K562 (cell line): Measurements from ENCODE around the gene CEP89. TPM values are rescaled to one million over a fixed set of nuclear protein-coding genes. Genes with fewer than 3 reads are reported as not detected.

Experiments
- ATAC-seq: fragments of 200-7000 bp; cut with Tn5 transposase; 3 replicates; pipeline ENCODE4 v1.9.1; 2020; ENCODE audit warnings: moderate library complexity
- BruUV-seq: library from RNA; stranded (reverse); fragments of 400-500 nt; replicated peaks from 2 replicates; lab custom pipeline; 2021; lab: Mats Ljungman, UMichigan
- CTCF ChIA-PET: fragments of 300-600 bp; formaldehyde crosslinking; extraction: SDS; loops from one replicate; lab custom pipeline; 2021; ENCODE audit warnings: low intra/inter-chr PET ratio; lab: Yijun Ruan, JAX
- POLR2A ChIA-PET: fragments of 300-600, 350-650 bp; sonication (Branson Sonifier 250); formaldehyde crosslinking; extraction: SDS; loops from one replicate; lab custom pipeline; 2021; ENCODE audit warnings: antibody characterized with exemption, inconsistent platforms; lab: Yijun Ruan, JAX
- DNase-seq, 4 experiments: peaks; one replicate each; pipeline versions ENCODE4 v3.0.0 to v3.0.0-alpha.2; 2011 to 2018; ENCODE audit warnings: low spot score in 3 of 4, mixed read lengths in 3 of 4; ENCODE audit errors: extremely low read depth in 1 of 4
- FAIRE-seq: peaks from 2 replicates; lab custom pipeline; 2011; peaks lifted over from hg19 to GRCh38; lab: Jason Lieb, UNC
- H2AFZ ChIP-seq: 2 replicates; pipeline ENCODE4 v1.6.0; 2011; ENCODE audit warnings: low read depth, low read length, control low read depth, inconsistent platforms
- H3K27ac ChIP-seq: fragments of 200-600 bp; 3 replicates; pipeline ENCODE4 v1.8.0; 2011; ENCODE audit warnings: low read depth, mild to moderate bottlenecking, control low read depth, inconsistent platforms, low read length, moderate library complexity, mixed read lengths; ENCODE audit errors: extremely low read depth
- H3K27me3 ChIP-seq, 2 experiments: fragments of 300-600 bp in 1 of 2; 2 replicates in 1 of 2; 3 replicates in 1 of 2; pipeline versions ENCODE4 v1.6.0 to v1.8.0; 2011; ENCODE audit warnings: inconsistent platforms in 2 of 2, low read length in 2 of 2, mild to moderate bottlenecking in 1 of 2, mixed read lengths in 1 of 2, moderate library complexity in 1 of 2; ENCODE audit not compliant: control insufficient read depth in 2 of 2, insufficient read depth in 2 of 2
- H3K36me3 ChIP-seq: fragments of 300-600 bp; 3 replicates; pipeline ENCODE4 v1.8.0; 2011; ENCODE audit warnings: mild to moderate bottlenecking, low read length, inconsistent platforms; ENCODE audit not compliant: control insufficient read depth, insufficient read depth
- H3K4me1 ChIP-seq, 2 experiments: fragments of 200-600 bp in 1 of 2; replicated peaks in 1 of 2; 2 replicates in 1 of 2; 3 replicates in 1 of 2; pipeline versions ENCODE4 v1.5.1 to v1.8.0; 2011; ENCODE audit warnings: inconsistent platforms in 2 of 2, low read length in 2 of 2, mild to moderate bottlenecking in 1 of 2, mixed read lengths in 1 of 2, moderate library complexity in 1 of 2; ENCODE audit not compliant: control insufficient read depth in 2 of 2, insufficient read depth in 2 of 2
- H3K4me2 ChIP-seq: 2 replicates; pipeline ENCODE4 v1.6.1; 2011; ENCODE audit warnings: low read length, control low read depth, inconsistent platforms, mixed read lengths; ENCODE audit not compliant: insufficient read depth
- H3K4me3 ChIP-seq: fragments of 200-600 bp; sonication (generic), shearing (Covaris generic); 2 replicates; pipeline ENCODE4 v1.5.1; 2016; ENCODE audit warnings: control low read depth, inconsistent platforms
- H3K79me2 ChIP-seq: fragments of 200-600 bp; 3 replicates; pipeline ENCODE4 v1.8.0; 2011; ENCODE audit warnings: low read length, inconsistent platforms; ENCODE audit not compliant: control insufficient read depth, insufficient read depth
- H3K9ac ChIP-seq, 2 experiments: 2 replicates each; pipeline versions ENCODE4 v1.6.0 to v1.6.1; 2011; ENCODE audit warnings: low read depth in 2 of 2, low read length in 2 of 2, control low read depth in 1 of 2, inconsistent platforms in 1 of 2, mild to moderate bottlenecking in 1 of 2, mixed read lengths in 1 of 2; ENCODE audit not compliant: insufficient read depth in 1 of 2
- H3K9me1 ChIP-seq: one replicate; pipeline ENCODE4 v1.6.0; 2011; ENCODE audit warnings: inconsistent platforms, mild to moderate bottlenecking, low read length, moderate library complexity; ENCODE audit not compliant: control insufficient read depth, insufficient read depth
- H3K9me3 ChIP-seq: replicated peaks from 2 replicates; pipeline ENCODE4 v1.5.1; 2011; ENCODE audit warnings: low read depth, low read length, inconsistent platforms; ENCODE audit not compliant: control insufficient read depth, insufficient read depth
- H4K20me1 ChIP-seq: replicated peaks from 2 replicates; pipeline ENCODE4 v1.6.1; 2011; ENCODE audit warnings: low read length, inconsistent platforms, mixed read lengths; ENCODE audit not compliant: control insufficient read depth, insufficient read depth
- DPF2 ChIP-seq: fragments of 450-650 bp; IDR thresholded peaks from 2 replicates; pipeline ENCODE4 v1.6.1; 2016
- EZH2 ChIP-seq: IDR thresholded peaks from 2 replicates; pipeline ENCODE4 v1.6.1; 2012; ENCODE audit warnings: low read depth, mild to moderate bottlenecking, inconsistent platforms, low read length, borderline replicate concordance
- FOS ChIP-seq: IDR thresholded peaks from 3 replicates; pipeline ENCODE4 v1.6.1; 2011; ENCODE audit not compliant: insufficient read length; ENCODE audit errors: extremely low read depth
- HOXB6 ChIP-seq: fragments of 250-450 bp; sonication (Bioruptor Pico); IDR thresholded peaks from 2 replicates; pipeline ENCODE4 v1.5.1; 2022; ENCODE audit warnings: mild to moderate bottlenecking, borderline replicate concordance
- ILK ChIP-seq: fragments of 450-650 bp; IDR thresholded peaks from 2 replicates; pipeline ENCODE4 v1.6.1; 2016; ENCODE audit warnings: missing genetic modification characterization, low read depth, mild to moderate bottlenecking, missing compliant biosample characterization, moderate library complexity, borderline replicate concordance
- KDM5B ChIP-seq: fragments of 200-600 bp; sonication (generic); IDR thresholded peaks from 2 replicates; pipeline ENCODE4 v1.6.1; 2012; ENCODE audit warnings: low read depth, mild to moderate bottlenecking, moderate library complexity, low read length, control low read depth, inconsistent platforms; ENCODE audit not compliant: insufficient replicate concordance
- MTA1 ChIP-seq: fragments of 450-650 bp; IDR thresholded peaks from 2 replicates; pipeline ENCODE4 v1.6.1; 2017; ENCODE audit warnings: borderline replicate concordance
- MXI1 ChIP-seq: IDR thresholded peaks from 2 replicates; pipeline ENCODE4 v1.6.1; 2011; ENCODE audit warnings: low read depth, mild to moderate bottlenecking, improper control_type of control experiment, low read length
- PTRF ChIP-seq: fragments of 450-650 bp; IDR thresholded peaks from 2 replicates; pipeline ENCODE4 v1.6.1; 2016; ENCODE audit warnings: mild to moderate bottlenecking, missing genetic modification characterization, missing compliant biosample characterization
- STAG1 ChIP-seq: sonication (generic); formaldehyde crosslinking; IDR thresholded peaks from 2 replicates; pipeline ENCODE4 v1.5.0; 2020; ENCODE audit warnings: missing genetic modification reagents, borderline replicate concordance
- TEAD1 ChIP-seq, 2 experiments: fragments of 450-650 bp in 1 of 2; sonication (generic) in 1 of 2; formaldehyde crosslinking; IDR thresholded peaks; 2 replicates each; pipeline versions ENCODE4 v1.4.0 to v1.8.0; 2020 to 2022; ENCODE audit warnings: mild to moderate bottlenecking in 2 of 2, missing genetic modification reagents in 1 of 2
- USF1 ChIP-seq: sonication (generic); formaldehyde crosslinking; IDR thresholded peaks from 2 replicates; pipeline ENCODE4 v1.9.0; 2022; ENCODE audit warnings: mild to moderate bottlenecking, missing genetic modification reagents
- VEZF1 ChIP-seq: fragments of 200-800 bp; sonication (Bioruptor generic); IDR thresholded peaks from 2 replicates; pipeline ENCODE4 v1.6.1; 2017; ENCODE audit warnings: missing genetic modification characterization, missing compliant biosample characterization
- ZBTB11 ChIP-seq, 3 experiments: fragments of 200-800 bp in 1 of 3; fragments of 250-450 bp in 1 of 3; fragments of 450-650 bp in 1 of 3; sonication (Bioruptor Pico) in 1 of 3; sonication (Bioruptor generic) in 1 of 3; formaldehyde crosslinking in 1 of 3; IDR thresholded peaks; 2 replicates each; pipeline versions ENCODE4 v1.6.1 to v1.8.0; 2016 to 2022; ENCODE audit warnings: mild to moderate bottlenecking in 2 of 3, missing genetic modification characterization in 2 of 3, missing compliant biosample characterization in 1 of 3, moderate library complexity in 1 of 3
- ZNF644 ChIP-seq: fragments of 200-800 bp; sonication (Bioruptor generic); IDR thresholded peaks from 2 replicates; pipeline ENCODE4 v1.6.1; 2016; ENCODE audit warnings: low read depth, missing genetic modification characterization, missing compliant biosample characterization
- ZNF696 ChIP-seq: fragments of 250-450 bp; sonication (Bioruptor Pico); conservative IDR thresholded peaks from 2 replicates; pipeline ENCODE4 v1.4.0; 2020; ENCODE audit warnings: mild to moderate bottlenecking, moderate library complexity
- WGBS: fragments of 100-300 bp; shearing (Covaris generic); methylation state at CpG from one replicate; pipeline ENCODE4 v1.1.6; 2016; ENCODE audit warnings: low coverage, mixed read lengths; ENCODE audit not compliant: insufficient coverage; ENCODE audit errors: missing lambda C conversion rate; 5-methylcytosine and 5-hydroxymethylcytosine counted together
- in situ Hi-C: fragments of 300-500 bp; cut with MboI; formaldehyde crosslinking; loops from 4 replicates; pipeline ENCODE4 v1.15.0; 2018; ENCODE audit warnings: inconsistent platforms, mixed read lengths
- intact Hi-C: fragments of 100-400 bp; cut with micrococcal nuclease; formaldehyde crosslinking; loops from 2 replicates; pipeline ENCODE4 v1.14.2; 2022
- polyA plus RNA-seq, 8 experiments: library from polyadenylated mRNA; depleted of rRNA in 4 of 8; stranded (reverse) in 5 of 8; unstranded in 3 of 8; fragments of >200 nt; fragmentation: Nextera tagmentation in 2 of 8; fragmentation: Illumina TruSeq in 1 of 8; extraction: Ambion mirVana in 2 of 8; extraction: Trizol in 1 of 8; gene quantifications; 2 replicates each; pipeline versions ENCODE4 v1.2.1 to v1.2.3, GENCODE V29; 2011 to 2014; ENCODE audit warnings: inconsistent platforms in 1 of 8, missing spikeins in 1 of 8
- total RNA-seq, 7 experiments: library from RNA; depleted of rRNA in 6 of 7; stranded (reverse); fragments of >200 nt in 6 of 7; fragmentation: Illumina TruSeq in 2 of 7; extraction: Trizol in 2 of 7; gene quantifications; 2 replicates each; pipeline versions ENCODE4 v1.2.1 to v1.2.3, GENCODE V29; 2011 to 2021; ENCODE audit warnings: low replicate concordance in 1 of 7

CEP89 gene
- total and polyA plus RNA-seq, 9 of the 15 experiments (the other 6 are each of a cell fraction or from before 2014, with no cell fraction given): 5.5 to 15.0 (median 7.2) TPM

GRCh38 chr19:32858559-32858958 is 113.2 kb downstream of the CEP89 start:
- in situ Hi-C loops (no loop called here), intact Hi-C loops (no loop called here)
- H3K9me1 ChIP-seq: no peaks in the 10 kb centered on the region
- no peaks in the 10 kb centered on the region for H4K20me1 ChIP-seq
- 8% methylated on average over 10 of the region's 10 CpGs for WGBS
- H3K27me3 ChIP-seq: peaks cover 10 to 41% of the 10 kb centered on the region in 2 experiments; a peak in 4 of 5 replicates
- DNase-seq (no peak), ATAC-seq (no peak), FAIRE-seq (no peak)
- H3K36me3 ChIP-seq: no peaks in the 10 kb centered on the region
- H3K4me1 ChIP-seq: peaks cover 0 to 7% of the 10 kb centered on the region in 2 experiments; a peak in 1 of 5 replicates
- ChIA-PET CTCF (interaction anchor here (0.6 kb wide), 1 partner anchor 201 kb away, joined by 3 read pairs; no protein-coding TSS in a partner anchor), POLR2A (interaction anchor here (0.9 kb wide), 1 partner anchor 38 kb away, joined by 3 read pairs; no protein-coding TSS in a partner anchor)
- H2AFZ ChIP-seq: no peak overlapping the region
- no TSS peak for BruUV-seq
- TF ChIP-seq USF1 (CRISPR knock-in tag) (no peak), KDM5B (no peak), MXI1 (no peak), ZNF644 (tag) (no peak), ZNF696 (CRISPR knock-in tag) (no peak), EZH2 (no peak), TEAD1 (CRISPR knock-in tag; IDR thresholded peaks at IDR 0.05) (no peak), ILK (tag) (no peak), PTRF (no peak), VEZF1 (CRISPR knock-in tag) (no peak), ZBTB11 (CRISPR knock-in tag; IDR thresholded peaks at IDR 0.05) (no peak), HOXB6 (CRISPR knock-in tag) (no peak), MTA1 (no peak), STAG1 (CRISPR knock-in tag) (no peak), FOS (no peak), DPF2 (no peak)
- no peaks in the 10 kb centered on the region for H3K9me3 ChIP-seq
- no peaks in the 10 kb centered on the region for H3K79me2 ChIP-seq
- H3K9ac ChIP-seq: no peak overlapping the region
- H3K4me2 ChIP-seq: no peak overlapping the region
- H3K4me3 ChIP-seq: no peak overlapping the region
- no peak overlapping the region for H3K27ac ChIP-seq
